K562 (cell line): Measurements from ENCODE around the gene AP3S1. TPM values are rescaled to one million over a fixed set of nuclear protein-coding genes. Genes with fewer than 3 reads are reported as not detected.
A peak's percentile ranks its signal among the peaks of the same experiment; 100 is the strongest.

Experiments used
- ATAC-seq: fragments of 200-7000 bp; cut with Tn5 transposase; 3 replicates; pipeline ENCODE4 v1.9.1; 2020; ENCODE audit warnings: moderate library complexity
- BruUV-seq: library from RNA; stranded (reverse); fragments of 400-500 nt; replicated peaks from 2 replicates; lab custom pipeline; 2021; lab: Mats Ljungman, UMichigan
- CTCF ChIA-PET: fragments of 300-600 bp; formaldehyde crosslinking; extraction: SDS; loops from one replicate; lab custom pipeline; 2021; ENCODE audit warnings: low intra/inter-chr PET ratio; lab: Yijun Ruan, JAX
- POLR2A ChIA-PET: fragments of 300-600, 350-650 bp; sonication (Branson Sonifier 250); formaldehyde crosslinking; extraction: SDS; loops from one replicate; lab custom pipeline; 2021; ENCODE audit warnings: antibody characterized with exemption, inconsistent platforms; lab: Yijun Ruan, JAX
- DNase-seq, 4 experiments: peaks; one replicate each; pipeline versions ENCODE4 v3.0.0 to v3.0.0-alpha.2; 2011 to 2018; ENCODE audit warnings: low spot score in 3 of 4, mixed read lengths in 3 of 4; ENCODE audit errors: extremely low read depth in 1 of 4
- FAIRE-seq: peaks from 2 replicates; lab custom pipeline; 2011; peaks lifted over from hg19 to GRCh38; lab: Jason Lieb, UNC
- H2AFZ ChIP-seq: 2 replicates; pipeline ENCODE4 v1.6.0; 2011; ENCODE audit warnings: low read depth, low read length, control low read depth, inconsistent platforms
- H3K27ac ChIP-seq: fragments of 200-600 bp; 3 replicates; pipeline ENCODE4 v1.8.0; 2011; ENCODE audit warnings: low read depth, mild to moderate bottlenecking, control low read depth, inconsistent platforms, low read length, moderate library complexity, mixed read lengths; ENCODE audit errors: extremely low read depth
- H3K27me3 ChIP-seq, 2 experiments: fragments of 300-600 bp in 1 of 2; 2 replicates in 1 of 2; 3 replicates in 1 of 2; pipeline versions ENCODE4 v1.6.0 to v1.8.0; 2011; ENCODE audit warnings: inconsistent platforms in 2 of 2, low read length in 2 of 2, mild to moderate bottlenecking in 1 of 2, mixed read lengths in 1 of 2, moderate library complexity in 1 of 2; ENCODE audit not compliant: control insufficient read depth in 2 of 2, insufficient read depth in 2 of 2
- H3K36me3 ChIP-seq: fragments of 300-600 bp; 3 replicates; pipeline ENCODE4 v1.8.0; 2011; ENCODE audit warnings: mild to moderate bottlenecking, low read length, inconsistent platforms; ENCODE audit not compliant: control insufficient read depth, insufficient read depth
- H3K4me1 ChIP-seq, 2 experiments: fragments of 200-600 bp in 1 of 2; replicated peaks in 1 of 2; 2 replicates in 1 of 2; 3 replicates in 1 of 2; pipeline versions ENCODE4 v1.5.1 to v1.8.0; 2011; ENCODE audit warnings: inconsistent platforms in 2 of 2, low read length in 2 of 2, mild to moderate bottlenecking in 1 of 2, mixed read lengths in 1 of 2, moderate library complexity in 1 of 2; ENCODE audit not compliant: control insufficient read depth in 2 of 2, insufficient read depth in 2 of 2
- H3K4me2 ChIP-seq: 2 replicates; pipeline ENCODE4 v1.6.1; 2011; ENCODE audit warnings: low read length, control low read depth, inconsistent platforms, mixed read lengths; ENCODE audit not compliant: insufficient read depth
- H3K4me3 ChIP-seq: fragments of 200-600 bp; sonication (generic), shearing (Covaris generic); 2 replicates; pipeline ENCODE4 v1.5.1; 2016; ENCODE audit warnings: control low read depth, inconsistent platforms
- H3K79me2 ChIP-seq: fragments of 200-600 bp; 3 replicates; pipeline ENCODE4 v1.8.0; 2011; ENCODE audit warnings: low read length, inconsistent platforms; ENCODE audit not compliant: control insufficient read depth, insufficient read depth
- H3K9ac ChIP-seq, 2 experiments: 2 replicates each; pipeline versions ENCODE4 v1.6.0 to v1.6.1; 2011; ENCODE audit warnings: low read depth in 2 of 2, low read length in 2 of 2, control low read depth in 1 of 2, inconsistent platforms in 1 of 2, mild to moderate bottlenecking in 1 of 2, mixed read lengths in 1 of 2; ENCODE audit not compliant: insufficient read depth in 1 of 2
- H3K9me1 ChIP-seq: one replicate; pipeline ENCODE4 v1.6.0; 2011; ENCODE audit warnings: inconsistent platforms, mild to moderate bottlenecking, low read length, moderate library complexity; ENCODE audit not compliant: control insufficient read depth, insufficient read depth
- H3K9me3 ChIP-seq: replicated peaks from 2 replicates; pipeline ENCODE4 v1.5.1; 2011; ENCODE audit warnings: low read depth, low read length, inconsistent platforms; ENCODE audit not compliant: control insufficient read depth, insufficient read depth
- H4K20me1 ChIP-seq: replicated peaks from 2 replicates; pipeline ENCODE4 v1.6.1; 2011; ENCODE audit warnings: low read length, inconsistent platforms, mixed read lengths; ENCODE audit not compliant: control insufficient read depth, insufficient read depth
- C11orf30 ChIP-seq: fragments of 450-650 bp; IDR thresholded peaks from 2 replicates; pipeline ENCODE4 v1.6.1; 2016; ENCODE audit warnings: low read depth, mild to moderate bottlenecking
- CBFA2T2 ChIP-seq: fragments of 450-650 bp; conservative IDR thresholded peaks from 2 replicates; pipeline ENCODE4 v1.6.1; 2017; ENCODE audit warnings: mild to moderate bottlenecking
- PRPF4 ChIP-seq: fragments of 200-400 bp; formaldehyde crosslinking; IDR thresholded peaks from one replicate; pipeline ENCODE4 v1.6.1; 2017; ENCODE audit warnings: low read length, low read depth, mild to moderate bottlenecking; ENCODE audit not compliant: insufficient read depth, poor library complexity, severe bottlenecking
- ZNF316 ChIP-seq: fragments of 450-650 bp; IDR thresholded peaks from 2 replicates; pipeline ENCODE4 v1.6.1; 2016
- WGBS: fragments of 100-300 bp; shearing (Covaris generic); methylation state at CpG from one replicate; pipeline ENCODE4 v1.1.6; 2016; ENCODE audit warnings: low coverage, mixed read lengths; ENCODE audit not compliant: insufficient coverage; ENCODE audit errors: missing lambda C conversion rate; 5-methylcytosine and 5-hydroxymethylcytosine counted together
- in situ Hi-C: fragments of 300-500 bp; cut with MboI; formaldehyde crosslinking; loops from 4 replicates; pipeline ENCODE4 v1.15.0; 2018; ENCODE audit warnings: inconsistent platforms, mixed read lengths
- intact Hi-C: fragments of 100-400 bp; cut with micrococcal nuclease; formaldehyde crosslinking; loops from 2 replicates; pipeline ENCODE4 v1.14.2; 2022
- polyA plus RNA-seq, 8 experiments: library from polyadenylated mRNA; depleted of rRNA in 4 of 8; stranded (reverse) in 5 of 8; unstranded in 3 of 8; fragments of >200 nt; fragmentation: Nextera tagmentation in 2 of 8; fragmentation: Illumina TruSeq in 1 of 8; extraction: Ambion mirVana in 2 of 8; extraction: Trizol in 1 of 8; gene quantifications; 2 replicates each; pipeline versions ENCODE4 v1.2.1 to v1.2.3, GENCODE V29; 2011 to 2014; ENCODE audit warnings: inconsistent platforms in 1 of 8, missing spikeins in 1 of 8
- total RNA-seq, 7 experiments: library from RNA; depleted of rRNA in 6 of 7; stranded (reverse); fragments of >200 nt in 6 of 7; fragmentation: Illumina TruSeq in 2 of 7; extraction: Trizol in 2 of 7; gene quantifications; 2 replicates each; pipeline versions ENCODE4 v1.2.1 to v1.2.3, GENCODE V29; 2011 to 2021; ENCODE audit warnings: low replicate concordance in 1 of 7

AP3S1 gene
- total and polyA plus RNA-seq, 9 of the 15 experiments (the other 6 are each of a cell fraction or from before 2014, with no cell fraction given): 46.1 to 106 (median 67.3) TPM

GRCh38 chr5:115835481-115835880 lies 6.3 kb upstream of the AP3S1 start:
- H3K9ac ChIP-seq: no peak overlapping the region
- peaks cover 85% of the 10 kb centered on the region for H3K36me3 ChIP-seq
- H3K79me2 ChIP-seq: peaks cover 38% of the 10 kb centered on the region
- no peaks in the 10 kb centered on the region; the same call in 1 of the 2 replicates for H4K20me1 ChIP-seq
- no peaks in the 10 kb centered on the region for H3K9me1 ChIP-seq
- no peak for DNase-seq
- no peak overlapping the region for H3K27ac ChIP-seq
- H3K27me3 ChIP-seq: no peaks in the 10 kb centered on the region
- H3K4me3 ChIP-seq: no peak overlapping the region
- no peak for ATAC-seq
- in situ Hi-C loops: loop anchor here (5.0 kb wide), 1 partner anchor 208 kb away; the partner anchor contains the start of gene TMED7
- H3K4me2 ChIP-seq: no peak overlapping the region
- FAIRE-seq: no peak
- 86% methylated on average over 4 of the region's 4 CpGs for WGBS
- TF ChIP-seq C11orf30: peak; percentile 14; the same call in 1 of the 2 replicates
- no peak for TF ChIP-seq PRPF4
- peak; percentile 53; the same call in 1 of the 2 replicates for TF ChIP-seq ZNF316
- TF ChIP-seq CBFA2T2: no peak
- ChIA-PET CTCF (no interaction called here), POLR2A (no interaction called here)
- no peak overlapping the region for H2AFZ ChIP-seq
- BruUV-seq: no TSS peak
- intact Hi-C loops: loop anchor here (5.0 to 10.0 kb wide), 2 partner anchors 199 to 232 kb away; partner anchors contain the start of gene ARL14EPL
- no peaks in the 10 kb centered on the region for H3K9me3 ChIP-seq
- H3K4me1 ChIP-seq: peaks cover 7 to 8% of the 10 kb centered on the region in 2 experiments; a peak in 3 of 5 replicates
